Heart right ventricle (tissue), 16 donors: ENCODE measurements around the gene MEI4. TPM values are rescaled to one million over a fixed set of nuclear protein-coding genes. Genes with fewer than 3 reads are reported as not detected.

Experiments
- ATAC-seq, 8 donors: fragments of 200-7000 bp; cut with Tn5 transposase; one replicate each; pipeline ENCODE4 v1.9.1; 2020; ENCODE audit warnings: mild to moderate bottlenecking in 8 of 8, moderate library complexity in 8 of 8, moderate number of reproducible peaks in 1 of 8
- DNase-seq, 2 donors: peaks; one replicate each; pipeline ENCODE4 v3.0.0-alpha.2; 2020
- H3K27ac ChIP-seq, 10 donors: fragments of 200-600 bp; sonication (generic) in 2 of 10; one replicate each; pipeline versions ENCODE4 v1.5.0 to v1.8.0; 2020 to 2022; ENCODE audit warnings: mild to moderate bottlenecking in 3 of 10
- H3K27me3 ChIP-seq, 7 donors: fragments of 200-600 bp; one replicate each; pipeline ENCODE4 v1.8.0; 2021 to 2022; ENCODE audit warnings: mild to moderate bottlenecking in 2 of 7
- H3K36me3 ChIP-seq, 9 donors: fragments of 200-600 bp; sonication (generic) in 1 of 9; one replicate each; pipeline versions ENCODE4 v1.5.0 to v1.8.0; 2020 to 2022; ENCODE audit warnings: mild to moderate bottlenecking in 2 of 9
- H3K4me1 ChIP-seq, 9 donors: fragments of 200-600 bp; sonication (generic) in 1 of 9; one replicate each; pipeline versions ENCODE4 v1.5.0 to v1.8.0; 2020 to 2022; ENCODE audit warnings: mild to moderate bottlenecking in 4 of 9
- H3K4me3 ChIP-seq, 10 donors: fragments of 200-600 bp; sonication (generic) in 2 of 10; one replicate each; pipeline versions ENCODE4 v1.5.0 to v1.8.0; 2020 to 2022; ENCODE audit warnings: mild to moderate bottlenecking in 7 of 10, moderate library complexity in 2 of 10
- H3K9me3 ChIP-seq, 11 donors: fragments of 200-600 bp in 10 of 11; sonication (generic) in 2 of 11; one replicate each; pipeline versions ENCODE4 v1.5.0 to v1.8.0; 2013 to 2022; ENCODE audit warnings: mild to moderate bottlenecking in 2 of 11, control low read depth in 1 of 11, moderate library complexity in 1 of 11
- CTCF ChIP-seq, 9 donors: fragments of 200-600 bp; sonication (generic) in 2 of 9; IDR thresholded peaks; one replicate each; pipeline versions ENCODE4 v1.5.0 to v1.8.0; 2021 to 2022; ENCODE audit warnings: antibody characterized with exemption in 9 of 9, mild to moderate bottlenecking in 5 of 9, moderate library complexity in 1 of 9
- WGBS, 2 donors: extraction: QIAGEN DNeasy Blood & Tissue Kit; methylation state at CpG; one replicate each; pipeline ENCODE4 v1.1.7; 2013; ENCODE audit warnings: inconsistent platforms in 1 of 2; 5-methylcytosine and 5-hydroxymethylcytosine counted together
- intact Hi-C, 10 donors: fragments of 100-400 bp; cut with DNase I; formaldehyde crosslinking; loops; one replicate each; pipeline versions ENCODE4 v1.11.1 to v1.14.2; 2022
- polyA plus RNA-seq, 2 donors: library from polyadenylated mRNA; stranded (reverse); fragments of 200-250 nt; gene quantifications; one replicate each; pipeline ENCODE4 v1.2.3, GENCODE V29; 2013
- total RNA-seq, 10 donors: library from RNA; stranded (reverse); fragmentation: NEBNext Ultra II Directional in 3 of 10; extraction: Animal tissue kit (Norgen Biotek cat#: 25700) in 3 of 10; gene quantifications; one replicate each; pipeline versions ENCODE4 v1.2.1 to v1.2.4, GENCODE V29; 2021 to 2023
- donor health status: Arrhythmogenic right ventricular cardiomyopathy.
- donor health status: ischemic (EF 13 %, LVEDD 7.1; RV severe dilation, severe dysfunction).
- donor health status: healthy with polysubstance abuse.
- donor health status: DM: no; HTN: yes; CAD: no.
- donor health status: DM: no; HTN: no; CAD: no.
- donor health status: ischemic (EF 25% LVEDD 6.9; RV normal size, moderate dysfunction).
- donor health status: ischemic (EF 25% LVEDD 5.7; RV mildly dilated, moderate dysfunction).
- donor health status: healthy.
- donor health status: DM: yes; HTN: yes; CAD: no.
- donor health status: Ischemic cardiomyopathy.
- donor health status: ischemic (EF 35%, LVEDD 5.7; RV mildly dilated, moderate dysfunction).
- donor health status: nonischemic (EF 11% LVEDD 7.7; RV severe dilation, severe dysfunction).
- donor health status: DM: yes; HTN: yes; CAD: no.
- donor health status: PGD.
- donor health status: ischemic (EF 29% LVEDD 5.4; RV normal size, mild dysfunction).
- donor health status: nonischemic (EF 23%, LVEDD 6.1; RV moderate dilation, normal function).

MEI4 gene
- total and polyA plus RNA-seq, 12 donors: under 0.01 to 1.1 (median 0.49) TPM; not detected in 1

GRCh38 chr6:77796824-77797809, 144.3 kb downstream of the MEI4 start:
- Histone ChIP-seq H3K4me1 (no peaks in the 10 kb centered on the region), H3K27ac (no peak overlapping the region), H3K36me3 (no peaks in the 10 kb centered on the region), H3K4me3 (no peak overlapping the region), H3K9me3 (peaks cover 0 to 57% (median 17%) of the 10 kb centered on the region in 11 donors), H3K27me3 (no peaks in the 10 kb centered on the region)
- DNase-seq (no peak), ATAC-seq (no peak)
- TF ChIP-seq CTCF (IDR thresholded peaks at IDR 0.05): no peak
- 82 to 86% methylated on average over 6 of the region's 6 CpGs for WGBS, 2 donors
- intact Hi-C loops: no loop called here

- H3K4me1 ChIP-seq: no peaks in the 10 kb centered on the region
- H3K4me3 ChIP-seq: no peak overlapping the region
- ATAC-seq (no peak), DNase-seq (no peak)
- intact Hi-C loops: loop anchor here in 1 of 10 donors (1.0 kb wide), 1 partner anchor 10 kb away; no protein-coding TSS in a partner anchor
- 74 to 79% methylated on average over 1 of the region's 1 CpG for WGBS, 2 donors
- H3K9me3 ChIP-seq: peaks cover 0 to 10% (median 0%) of the 10 kb centered on the region in 11 donors
- no peak overlapping the region for H3K27ac ChIP-seq
- no peaks in the 10 kb centered on the region for H3K36me3 ChIP-seq
- no peaks in the 10 kb centered on the region for H3K27me3 ChIP-seq
- TF ChIP-seq CTCF (IDR thresholded peaks at IDR 0.05): no peak
Measured at GRCh38 chr6:77812304-77812703, 159.5 kb downstream of the MEI4 start.

- DNase-seq (no peak), ATAC-seq (no peak)
- Histone ChIP-seq H3K27me3 (no peaks in the 10 kb centered on the region), H3K27ac (no peak overlapping the region), H3K9me3 (peaks cover 0 to 10% (median 0%) of the 10 kb centered on the region in 11 donors), H3K4me1 (no peaks in the 10 kb centered on the region), H3K4me3 (no peak overlapping the region), H3K36me3 (no peaks in the 10 kb centered on the region)
- no peak for TF ChIP-seq CTCF (IDR thresholded peaks at IDR 0.05)
- 94% methylated on average over 1 of the region's 1 CpG for WGBS, 2 donors
- intact Hi-C loops: no loop called here
Measured at GRCh38 chr6:77813090-77813489, 160.3 kb downstream of the MEI4 start.

- no peak overlapping the region for H3K4me3 ChIP-seq
- ATAC-seq: no peak
Measured at GRCh38 chr6:77814119-77814518, 161.3 kb downstream of the MEI4 start.

More at GRCh38 chr6:77814119-77814518, 161.3 kb downstream of the MEI4 start:
- intact Hi-C loops: no loop called here
- peaks cover 0 to 10% (median 0%) of the 10 kb centered on the region in 11 donors for H3K9me3 ChIP-seq
- H3K4me1 ChIP-seq: no peaks in the 10 kb centered on the region
- H3K27ac ChIP-seq: no peak overlapping the region
- no peaks in the 10 kb centered on the region for H3K27me3 ChIP-seq
- DNase-seq: no peak
- TF ChIP-seq CTCF (IDR thresholded peaks at IDR 0.05): no peak
- H3K36me3 ChIP-seq: no peaks in the 10 kb centered on the region
- WGBS, 2 donors: 81 to 83% methylated on average over 1 of the region's 1 CpG
